IPS DF 4.7 (cell line): ENCODE data around the gene PPT2.
"Not testable (repeated sequence)": the region's sequence is repeated elsewhere in the genome, so short reads cannot be mapped to it uniquely, and the experiment has no call there.

Source experiments
- DNase-seq: peaks from one replicate; pipeline ENCODE4 v3.0.0-alpha.2; 2013; ENCODE audit warnings: low spot score; ENCODE audit errors: extremely low read depth

Gene PPT2

GRCh38 chr6:32127409-32127716, 26.6 kb upstream of the PPT2 start:
- no peak for DNase-seq

GRCh38 chr6:32127717-32128592, 26.0 kb upstream of the PPT2 start, which contains the start of gene ATF6B:
TSS of gene ATF6B (minus strand) at chr6:32128246. CDS start at chr6:32128207, 39 bp downstream.
- DNase-seq: peak; percentile 95

- no peak for DNase-seq
These were observed 25.1 kb upstream of the PPT2 start for GRCh38 chr6:32128751-32129296.

- DNase-seq: no peak
These were observed 24.4 kb upstream of the PPT2 start for GRCh38 chr6:32129297-32130088.

GRCh38 chr6:32131439-32131948, 22.4 kb upstream of the PPT2 start:
- DNase-seq: no peak

- no peak for DNase-seq
These were observed 21.8 kb upstream of the PPT2 start for GRCh38 chr6:32132110-32132509.

- DNase-seq: no peak
These were observed 20.2 kb upstream of the PPT2 start for GRCh38 chr6:32133786-32134185.

GRCh38 chr6:32137454-32137853, 16.5 kb upstream of the PPT2 start:
- no peak for DNase-seq

- no peak for DNase-seq
These were observed 14.4 kb upstream of the PPT2 start for GRCh38 chr6:32139590-32139989.

GRCh38 chr6:32140420-32141046, 13.4 kb upstream of the PPT2 start:
- DNase-seq: no peak

GRCh38 chr6:32144238-32144637, 9.7 kb upstream of the PPT2 start:
- not testable (repeated sequence) for DNase-seq

GRCh38 chr6:32146287-32146686, 7.7 kb upstream of the PPT2 start:
- DNase-seq: no peak

- no peak for DNase-seq
These were observed 7.3 kb upstream of the PPT2 start for GRCh38 chr6:32146687-32147086.

- no peak for DNase-seq
These were observed 6.4 kb upstream of the PPT2 start for GRCh38 chr6:32147401-32148132.

GRCh38 chr6:32148289-32149091, 5.5 kb upstream of the PPT2 start:
- DNase-seq: no peak

GRCh38 chr6:32149092-32149755, 4.7 kb upstream of the PPT2 start:
- DNase-seq: no peak

- no peak for DNase-seq
These were observed 3.7 kb upstream of the PPT2 start for GRCh38 chr6:32149932-32150870.

- no peak for DNase-seq
These were observed 2.6 kb upstream of the PPT2 start for GRCh38 chr6:32151181-32151862.
